NCI-H1048 (cell line): ENCODE data around the gene MAP2.

Experiments
- DNase-seq: peaks from one replicate; lab custom pipeline; 2025; lab: John Stamatoyannopoulos, UW

Gene MAP2

DNA sequence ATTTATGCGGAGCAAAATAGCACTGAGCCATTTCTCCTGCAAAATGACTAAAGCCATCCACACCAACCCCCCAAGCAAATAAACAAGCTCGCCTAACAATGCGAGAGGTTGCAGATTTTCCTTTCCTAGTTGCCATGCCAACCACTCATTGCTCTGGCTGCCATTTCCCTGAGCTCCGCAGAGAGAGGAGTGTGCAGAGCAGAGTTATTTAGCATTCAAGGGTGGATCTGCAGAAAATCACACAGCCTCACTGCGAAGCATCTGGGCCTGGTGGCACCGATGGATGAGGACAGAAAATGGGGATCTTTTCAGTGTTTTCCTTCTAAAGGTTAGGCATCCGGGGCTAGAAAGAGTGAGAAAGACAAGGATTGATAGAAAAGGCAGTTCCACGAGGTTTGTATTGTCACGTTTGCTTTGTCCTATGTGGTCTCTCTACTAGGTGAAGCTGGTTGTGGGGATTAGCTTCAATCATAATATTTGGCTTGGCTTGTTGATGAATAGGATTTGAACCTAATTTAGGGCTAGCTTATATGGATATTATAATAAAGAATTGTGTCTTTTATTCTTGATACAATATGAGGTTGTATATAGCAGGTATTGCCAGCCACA lies 237.5 kb downstream of the MAP2 start:
- DNase-seq, result no peak

DNA sequence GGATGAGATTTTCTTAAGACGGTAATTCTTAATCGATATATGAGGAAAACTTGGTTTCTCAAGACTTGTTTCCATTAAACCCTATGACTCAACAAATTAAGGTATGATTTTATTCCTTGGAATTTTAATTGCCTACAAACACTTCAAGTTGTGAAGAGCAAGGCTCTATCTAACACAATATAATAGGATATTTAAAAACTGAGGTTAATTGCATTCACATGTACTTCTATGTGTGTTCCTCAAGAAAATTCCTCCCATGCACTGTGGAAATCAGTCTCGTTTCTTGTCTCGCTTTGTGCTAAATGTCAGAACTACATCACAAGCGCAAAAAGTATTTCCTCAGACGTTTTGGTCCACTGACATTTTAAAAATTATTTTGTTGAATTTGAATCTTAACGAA lies 238.2 kb downstream of the MAP2 start:
- no peak for DNase-seq

DNA sequence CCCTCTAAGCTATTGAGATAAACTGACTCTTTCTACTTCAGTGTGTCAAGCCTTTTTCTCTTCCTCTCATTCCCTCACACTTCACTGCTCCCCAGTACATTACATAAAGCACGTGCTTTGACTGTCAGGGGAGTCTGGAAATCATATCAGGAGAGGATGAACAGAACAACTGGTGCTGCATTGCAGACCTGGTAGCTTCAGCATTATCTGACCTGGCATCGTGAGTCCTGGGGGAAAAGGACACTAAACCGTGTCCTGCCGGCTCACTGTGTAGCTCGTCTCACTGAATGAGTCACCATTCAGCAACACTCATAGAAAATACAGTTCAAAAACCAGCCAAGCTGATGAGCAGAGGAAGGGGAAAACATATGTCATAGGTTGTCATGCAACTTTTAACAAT lies 239.3 kb downstream of the MAP2 start:
- DNase-seq, result no peak

DNA sequence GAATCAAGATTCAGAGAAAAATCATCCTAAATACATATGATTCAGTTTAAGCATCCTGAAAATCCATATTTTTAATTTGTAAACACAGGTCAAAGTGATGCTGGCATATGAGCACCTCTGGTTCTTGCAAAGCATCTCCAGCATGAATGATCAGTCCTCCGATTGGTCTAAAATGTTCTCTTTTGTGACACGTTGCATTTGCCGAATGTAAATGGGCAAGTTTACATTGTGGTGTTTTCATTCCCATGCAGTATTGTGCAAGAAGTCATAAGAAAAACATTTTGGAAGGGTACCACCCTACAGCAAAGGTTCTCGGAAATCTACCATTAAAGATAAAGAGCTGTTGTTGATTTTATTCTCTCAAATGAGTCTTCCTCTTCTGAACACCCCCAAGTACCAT lies 239.8 kb downstream of the MAP2 start:
- DNase-seq, result no peak

DNA sequence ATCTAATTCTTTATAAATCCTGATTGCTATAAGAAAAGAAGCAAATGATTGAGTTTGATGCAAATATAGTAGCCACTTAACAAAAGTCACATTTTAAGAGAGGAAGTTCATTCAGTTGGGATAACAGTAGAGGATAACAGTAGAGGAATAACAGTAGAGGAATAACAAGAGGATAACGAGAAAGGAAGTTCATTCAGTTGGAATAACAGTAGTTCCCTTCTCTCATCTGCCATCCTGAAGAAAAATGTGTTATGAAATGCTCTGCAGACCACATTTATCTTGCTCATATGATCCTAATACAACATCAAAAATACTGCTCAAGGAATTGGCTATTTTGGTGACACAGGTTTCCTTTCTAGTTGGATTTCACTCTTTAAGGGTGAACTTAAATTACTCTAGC lies 242.4 kb downstream of the MAP2 start:
- no peak for DNase-seq

DNA sequence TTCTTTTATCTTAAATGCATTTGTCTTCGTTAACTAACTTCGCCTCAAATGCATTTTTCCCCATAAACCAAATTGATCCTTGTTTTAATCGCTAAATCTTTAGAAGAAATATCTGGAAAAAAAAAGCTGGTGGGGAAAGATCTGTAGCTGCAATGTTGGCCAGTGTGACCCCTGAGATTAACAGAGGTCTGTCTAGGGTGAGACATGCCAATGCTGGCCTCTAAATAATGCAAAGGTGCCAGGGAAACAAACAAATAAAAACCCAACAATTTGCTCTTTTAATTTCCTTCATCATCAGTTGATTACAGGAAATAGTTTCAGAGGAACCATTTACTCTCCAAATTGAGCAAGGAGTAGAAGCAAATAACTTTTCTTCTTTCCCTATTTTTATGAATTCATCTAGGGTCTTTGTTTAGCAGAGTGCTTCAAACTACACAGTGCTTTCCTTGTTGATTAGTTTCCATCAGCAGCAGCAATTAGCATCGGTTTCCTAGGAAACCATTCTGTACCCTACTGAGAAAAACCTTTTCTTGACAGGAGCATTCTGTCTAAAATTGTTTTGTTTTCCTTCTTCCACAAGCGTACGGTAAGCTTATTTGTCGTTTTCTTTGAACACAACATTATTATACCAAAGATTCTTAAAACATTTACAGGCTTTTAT lies 247.3 kb downstream of the MAP2 start:
- no peak for DNase-seq

DNA sequence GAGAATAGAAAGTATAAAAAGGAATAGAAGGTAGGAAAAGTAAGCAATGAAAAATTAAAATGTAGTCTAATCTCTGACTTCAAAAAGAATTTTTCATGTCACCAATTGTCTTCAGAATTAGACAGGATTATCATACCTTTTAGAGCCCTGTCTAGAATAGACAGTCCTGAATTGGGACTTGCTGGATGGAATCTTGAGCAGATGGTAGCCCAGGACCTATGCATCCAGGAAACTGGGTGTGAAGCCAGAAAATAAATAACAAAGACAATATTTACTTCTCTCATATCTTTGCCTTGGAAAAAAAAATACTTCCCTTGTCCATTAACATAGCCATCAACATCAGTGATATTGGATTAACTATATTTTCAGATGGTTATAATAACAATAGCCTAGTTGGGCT lies 250.0 kb downstream of the MAP2 start:
- no peak for DNase-seq

DNA sequence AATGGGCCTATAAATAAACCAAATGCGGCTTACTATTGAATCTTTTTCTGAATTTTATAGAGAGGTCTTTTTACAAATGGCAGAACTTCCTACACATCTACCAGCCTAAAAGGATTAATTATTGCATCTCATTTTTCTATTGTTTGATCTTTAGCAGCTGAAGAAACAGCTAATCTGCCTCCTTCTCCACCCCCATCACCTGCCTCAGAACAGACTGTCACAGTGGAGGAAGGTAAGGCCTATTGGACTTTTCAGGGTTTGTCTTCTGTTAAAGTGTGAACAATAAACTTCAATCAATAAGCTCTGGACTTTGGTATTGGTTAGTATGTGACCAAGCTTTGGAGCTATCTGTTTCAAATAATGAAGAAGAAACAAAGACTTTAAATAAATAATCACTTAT lies 256.7 kb downstream of the MAP2 start:
- no peak for DNase-seq

DNA sequence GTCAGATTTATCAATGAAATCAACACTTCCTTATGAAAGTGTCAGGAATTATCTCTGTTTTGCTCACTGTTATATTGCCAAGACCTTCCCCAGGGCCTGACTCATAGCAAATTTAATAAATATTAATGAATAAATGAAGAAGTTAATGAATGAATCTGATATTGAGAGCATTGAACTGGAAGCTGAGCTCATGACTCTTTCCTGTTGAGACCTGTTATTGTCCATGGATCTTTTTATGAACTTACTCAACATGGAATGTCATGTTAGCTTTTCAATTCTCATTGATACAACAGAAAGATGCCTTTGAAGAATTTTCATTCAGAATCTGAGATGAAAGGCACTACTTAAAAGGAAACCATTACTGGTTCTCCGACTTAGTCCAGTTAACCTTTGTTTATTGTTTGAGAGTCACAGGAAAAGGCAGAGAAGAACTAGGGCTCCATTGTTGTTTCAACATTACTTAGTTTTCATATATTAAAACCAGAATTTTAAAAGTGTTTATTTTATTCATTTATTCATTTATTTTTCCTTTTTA lies 257.4 kb downstream of the MAP2 start:
- DNase-seq, result no peak

DNA sequence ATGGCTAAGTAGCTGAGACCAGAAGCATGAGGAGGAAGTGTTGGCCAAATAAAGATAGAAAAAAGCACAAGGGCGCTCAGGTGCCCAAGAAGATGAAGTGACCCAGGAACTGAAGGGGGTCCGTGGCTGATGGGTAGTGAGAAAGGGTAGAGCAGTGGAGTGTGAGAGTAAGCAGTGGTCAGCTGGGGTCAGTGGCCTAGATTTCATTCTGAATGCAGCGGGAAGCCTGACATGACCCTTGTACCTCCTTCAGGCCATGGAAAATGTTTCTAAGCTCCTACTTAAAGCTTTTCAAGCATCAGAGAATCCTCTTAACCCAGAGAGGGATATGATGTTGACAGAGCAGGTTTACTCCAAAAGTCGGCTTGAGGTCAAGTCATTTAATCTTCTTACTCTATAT lies 258.8 kb downstream of the MAP2 start:
- DNase-seq, result no peak

DNA sequence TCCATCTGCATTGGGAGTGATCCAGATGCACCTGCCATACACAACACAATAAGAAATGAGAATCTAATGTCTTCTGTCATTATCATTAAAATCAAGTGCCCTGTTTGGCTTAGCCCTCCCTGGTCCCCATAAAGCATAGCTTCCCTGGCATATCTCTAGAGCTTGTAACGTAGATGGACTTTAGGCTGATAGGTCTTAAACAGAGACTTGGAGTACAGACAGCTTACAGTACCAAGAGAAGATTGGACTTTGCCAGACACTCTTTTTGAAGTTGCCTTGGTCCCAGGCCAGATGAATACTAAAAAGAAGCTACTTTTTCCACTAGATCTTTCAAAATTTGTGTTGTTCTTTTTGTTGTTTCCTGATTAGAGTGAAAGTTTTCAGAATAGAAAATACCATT lies 261.5 kb downstream of the MAP2 start:
- no peak for DNase-seq

DNA sequence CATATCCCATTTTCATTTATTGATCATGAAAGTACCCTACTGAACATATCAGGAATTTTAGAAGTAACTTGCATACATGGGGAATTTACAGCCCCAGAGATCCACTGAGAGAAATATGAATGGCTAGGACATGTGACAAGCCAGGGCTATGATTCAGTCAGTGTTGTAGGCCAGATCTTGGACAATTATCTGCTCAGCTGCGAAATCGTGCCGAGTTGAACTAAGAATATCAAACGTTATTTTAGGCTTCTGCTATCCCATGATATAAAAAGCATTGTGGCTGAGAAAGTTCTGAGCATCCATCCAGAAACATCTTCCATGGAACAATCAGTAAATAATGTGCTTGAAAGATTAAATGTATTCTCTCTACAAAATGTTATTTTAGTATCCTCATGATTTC lies 262.1 kb downstream of the MAP2 start:
- no peak for DNase-seq

DNA sequence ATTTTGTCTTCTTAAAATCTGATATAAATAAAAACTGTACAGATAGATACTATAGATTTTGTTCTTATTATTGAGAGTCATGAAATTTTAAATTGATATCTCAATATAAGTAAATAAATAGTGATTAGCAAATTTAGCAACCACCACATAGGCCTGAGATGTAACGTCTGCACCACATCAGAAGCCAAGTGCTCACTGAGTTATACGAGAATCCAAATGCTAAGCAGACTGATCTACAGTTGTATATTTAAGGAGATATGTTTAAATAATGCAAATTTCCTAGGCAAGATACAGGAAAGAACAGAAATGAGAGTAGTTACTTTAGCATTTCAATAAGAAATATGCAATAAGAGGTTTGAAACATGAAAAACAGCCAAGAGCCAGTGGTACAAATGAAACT lies 262.6 kb downstream of the MAP2 start:
- DNase-seq, result no peak

DNA sequence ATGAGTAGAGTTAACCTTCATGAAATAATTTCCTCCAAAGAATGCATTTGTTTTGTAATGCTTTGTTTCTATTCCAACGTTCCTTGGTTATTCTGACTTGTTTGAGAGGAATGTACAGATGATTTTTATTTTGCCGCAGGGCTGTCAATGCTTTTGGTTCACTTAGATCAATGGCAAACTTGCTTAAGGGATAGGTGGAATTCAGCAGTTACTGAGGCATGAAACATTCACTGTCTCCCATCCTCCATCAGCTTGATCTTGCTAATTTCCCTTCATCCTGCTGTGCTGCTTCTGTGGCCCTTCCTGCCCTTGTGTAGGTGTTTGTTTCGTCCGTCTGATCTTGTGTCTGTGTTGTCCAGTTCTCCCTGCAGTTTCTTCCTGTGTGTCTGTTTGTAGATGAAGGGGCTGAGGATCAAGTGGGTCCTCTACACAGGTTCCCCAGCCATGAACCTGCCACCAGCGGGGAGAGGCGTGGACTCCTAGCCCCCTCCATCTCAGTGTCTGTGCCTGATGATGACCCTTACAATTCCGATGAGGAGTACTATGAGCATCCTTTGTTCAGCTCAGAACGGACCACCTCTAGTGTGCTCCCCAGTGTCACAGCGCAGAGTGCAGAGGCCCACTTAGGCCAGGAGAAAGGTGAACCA lies 263.6 kb downstream of the MAP2 start:
- no peak for DNase-seq

DNA sequence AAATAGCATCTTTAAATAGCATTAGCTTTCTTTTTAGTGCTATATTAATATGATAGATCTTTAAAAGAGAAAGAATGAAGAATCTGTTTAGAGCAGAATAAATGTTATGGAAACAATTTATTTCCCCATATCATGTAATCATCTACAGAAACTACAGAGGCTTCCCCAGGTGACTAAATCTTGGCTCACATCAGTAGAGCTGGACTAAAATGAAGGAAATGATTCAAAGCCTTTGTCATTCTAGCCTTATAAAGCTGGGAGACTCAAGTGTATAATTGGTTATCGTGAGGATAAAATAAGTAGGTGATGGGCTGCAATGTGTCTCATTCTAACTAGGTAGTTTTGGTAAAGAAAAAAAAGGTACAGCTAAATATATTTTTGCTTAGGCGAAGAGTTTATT lies 264.5 kb downstream of the MAP2 start:
- no peak for DNase-seq

DNA sequence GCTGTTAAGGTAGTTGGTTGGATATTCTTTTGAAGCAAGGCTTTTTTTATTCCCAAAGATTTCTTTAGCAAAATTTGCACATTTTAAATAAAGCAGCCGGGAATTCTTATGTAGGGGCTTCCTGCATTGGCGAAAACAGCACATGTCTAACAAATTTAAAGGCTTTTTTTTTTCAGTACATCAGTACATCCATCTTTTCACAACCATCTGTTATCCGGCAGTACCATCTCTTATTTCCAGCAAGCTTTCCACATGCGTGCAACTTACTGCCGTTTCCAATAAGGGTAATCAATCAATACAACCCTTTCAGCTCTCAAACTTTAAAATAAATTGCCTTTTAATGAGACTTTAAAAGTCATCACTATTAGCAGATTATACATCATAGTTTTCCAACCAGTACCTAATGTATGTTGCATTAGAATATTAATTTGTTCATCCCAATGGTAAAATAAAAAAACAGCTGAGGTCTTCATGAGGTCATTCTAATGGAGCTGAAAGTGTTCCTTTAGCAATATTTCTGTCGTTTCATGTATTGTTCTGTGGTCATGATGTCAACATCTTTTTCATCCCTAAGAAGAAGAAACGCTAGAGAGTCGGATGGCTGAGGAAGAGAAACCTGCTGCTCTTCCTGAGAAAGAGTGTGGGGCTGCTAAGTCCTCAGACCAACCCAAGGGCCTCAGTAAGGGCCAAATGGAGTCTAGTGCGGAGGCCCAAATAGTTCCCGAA lies 266.3 kb downstream of the MAP2 start:
- DNase-seq, result no peak

DNA sequence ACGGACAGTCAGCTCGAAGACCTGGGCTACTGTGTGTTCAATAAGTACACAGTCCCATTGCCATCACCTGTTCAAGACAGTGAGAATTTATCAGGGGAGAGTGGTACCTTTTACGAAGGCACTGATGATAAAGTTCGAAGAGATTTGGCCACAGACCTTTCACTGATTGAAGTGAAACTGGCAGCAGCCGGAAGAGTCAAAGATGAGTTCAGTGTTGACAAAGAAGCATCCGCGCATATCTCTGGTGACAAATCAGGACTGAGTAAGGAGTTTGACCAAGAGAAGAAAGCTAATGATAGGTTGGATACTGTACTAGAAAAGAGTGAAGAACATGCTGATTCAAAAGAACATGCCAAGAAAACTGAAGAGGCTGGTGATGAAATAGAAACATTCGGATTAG lies 270.9 kb downstream of the MAP2 start:
- DNase-seq, result no peak

DNA sequence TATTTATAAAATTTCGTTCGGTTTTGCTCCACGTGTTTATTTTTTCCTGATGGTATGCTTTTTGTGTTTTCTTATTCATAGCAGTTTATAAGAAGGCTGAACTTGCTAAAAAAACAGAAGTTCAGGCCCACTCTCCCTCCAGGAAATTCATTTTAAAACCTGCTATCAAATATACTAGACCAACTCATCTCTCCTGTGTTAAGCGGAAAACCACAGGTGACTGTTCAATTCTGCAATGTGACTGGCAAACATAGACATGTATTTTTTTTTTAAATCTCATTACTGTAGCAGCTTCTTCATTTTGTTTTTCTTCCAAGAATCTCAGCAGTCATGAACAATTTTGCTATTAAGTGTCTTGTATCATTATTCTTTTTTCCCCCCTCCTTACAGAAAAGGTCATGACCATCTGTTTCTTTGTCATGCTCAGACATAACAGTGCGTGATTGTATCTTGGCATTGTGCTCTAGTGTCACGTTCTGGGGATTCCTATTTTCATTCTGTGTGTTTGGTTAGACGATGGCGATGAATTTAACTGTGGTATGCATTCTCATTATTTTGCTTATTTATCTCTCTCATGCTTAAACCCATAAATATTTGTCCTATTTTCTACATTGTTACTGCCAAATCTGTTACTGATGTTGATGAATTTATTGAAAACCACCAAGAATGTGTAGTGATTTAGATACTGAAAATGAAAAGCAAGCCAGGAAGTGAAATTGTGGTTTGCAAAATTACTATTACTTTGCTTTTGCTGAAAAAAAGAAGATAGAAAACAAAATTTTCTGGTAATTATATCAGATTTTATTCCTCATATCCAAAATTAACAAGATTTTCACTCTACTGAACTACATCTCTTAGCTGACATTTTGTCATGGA lies 273.2 kb downstream of the MAP2 start:
- no peak for DNase-seq

DNA sequence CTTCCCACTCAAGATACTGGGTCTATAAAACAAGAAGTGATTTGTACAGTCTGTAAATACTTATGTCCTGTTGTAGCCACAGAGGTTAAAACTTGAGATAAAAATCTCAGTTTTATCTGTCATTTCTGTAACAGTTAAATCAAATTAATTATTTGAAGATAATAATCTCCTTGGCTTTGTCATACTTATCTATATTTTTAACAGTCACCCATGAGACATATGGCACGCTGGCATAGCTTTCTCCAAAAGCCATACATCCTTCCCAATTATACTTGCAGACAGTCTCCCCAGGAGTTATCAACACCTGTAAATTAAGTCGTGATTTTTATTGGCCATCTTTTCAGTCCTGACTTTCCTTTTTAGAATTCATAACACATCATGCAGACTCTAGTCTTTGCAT lies 278.9 kb downstream of the MAP2 start:
- no peak for DNase-seq

DNA sequence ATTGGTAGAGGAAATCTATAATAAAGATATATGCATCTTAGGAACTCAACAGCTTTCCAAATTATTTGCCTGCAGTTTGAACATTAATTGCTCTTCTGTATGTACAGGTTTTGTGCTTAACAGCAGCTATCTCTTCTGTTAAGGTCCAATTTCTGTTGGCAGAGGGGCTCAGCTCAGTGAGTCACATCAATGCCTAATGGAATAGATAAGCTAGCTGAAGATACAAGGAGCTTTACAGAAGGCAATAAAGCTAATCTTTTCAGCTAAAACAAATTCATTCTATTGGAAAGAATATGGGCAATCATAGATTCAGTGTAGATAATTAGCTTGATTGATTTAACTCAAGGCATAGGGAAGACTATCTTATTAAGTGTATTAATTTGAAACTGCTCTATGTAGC lies 289.4 kb downstream of the MAP2 start:
- DNase-seq, result no peak

DNA sequence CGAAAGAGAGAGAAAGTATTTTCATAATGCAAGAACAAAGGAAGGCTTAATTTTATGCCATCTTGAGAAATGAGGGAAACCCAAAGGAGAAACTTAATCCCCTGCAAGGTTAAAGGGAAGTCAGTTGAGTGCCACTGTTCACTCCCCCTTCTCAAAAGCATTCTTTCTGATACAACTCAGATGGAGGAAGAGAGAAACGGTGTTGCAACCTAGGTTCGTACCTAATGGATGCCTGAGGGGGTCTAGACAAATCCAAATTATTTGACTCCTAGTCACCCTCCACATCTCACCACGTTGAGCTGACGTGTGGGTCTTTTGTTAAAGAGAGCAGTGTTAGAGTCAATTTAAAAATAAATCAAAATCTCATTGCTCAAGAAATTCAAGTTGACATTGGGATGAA lies 295.2 kb downstream of the MAP2 start:
- DNase-seq, result no peak

DNA sequence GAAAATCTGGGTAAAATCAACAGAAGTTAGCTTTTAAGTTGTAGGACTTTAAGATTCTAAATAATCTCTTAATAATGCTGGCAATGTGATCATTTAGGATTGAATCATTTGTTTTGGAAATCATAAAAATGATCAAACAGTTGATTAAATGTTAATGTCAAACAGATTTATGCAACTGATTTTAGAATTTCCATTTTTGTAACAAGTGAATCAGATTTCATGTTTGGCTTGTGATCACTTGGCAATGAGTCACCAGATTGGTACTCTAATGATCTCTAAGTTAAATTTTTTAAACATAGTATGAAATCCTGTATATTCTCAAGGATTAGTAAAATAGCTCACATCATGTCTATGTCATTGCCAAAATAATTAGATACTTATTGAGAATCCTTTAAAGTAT lies 297.6 kb downstream of the MAP2 start:
- no peak for DNase-seq
